Thymus (tissue), 14 donors: ENCODE data around the gene AGA. TPM values are rescaled to one million over a fixed set of nuclear protein-coding genes. Genes with fewer than 3 reads are reported as not detected.
A peak's percentile ranks its signal among the peaks of the same experiment; 100 is the strongest.

Experiments
- DNase-seq, 9 donors: peaks; one replicate each; pipeline ENCODE4 v3.0.0-alpha.2; 2013; ENCODE audit warnings: low spot score in 9 of 9, low read depth in 6 of 9, missing footprints in 1 of 9
- H3K27ac ChIP-seq, 2 donors: one replicate each; pipeline ENCODE4 v1.5.1; 2013; ENCODE audit warnings: control low read depth in 1 of 2, low read depth in 1 of 2, low read length in 1 of 2, mild to moderate bottlenecking in 1 of 2, moderate library complexity in 1 of 2
- H3K27me3 ChIP-seq, 2 donors: one replicate each; pipeline ENCODE4 v1.5.1; 2013; ENCODE audit warnings: low read length in 1 of 2; ENCODE audit not compliant: control insufficient read depth in 2 of 2, insufficient read depth in 1 of 2
- H3K36me3 ChIP-seq, 2 donors: one replicate each; pipeline ENCODE4 v1.5.1; 2013; ENCODE audit warnings: low read length in 1 of 2, mild to moderate bottlenecking in 1 of 2, moderate library complexity in 1 of 2; ENCODE audit not compliant: control insufficient read depth in 2 of 2, insufficient read depth in 2 of 2
- H3K4me1 ChIP-seq, 2 donors: one replicate each; pipeline ENCODE4 v1.5.1; 2013; ENCODE audit warnings: low read length in 2 of 2; ENCODE audit not compliant: control insufficient read depth in 2 of 2, insufficient read depth in 2 of 2
- H3K4me3 ChIP-seq, 2 donors: one replicate each; pipeline ENCODE4 v1.5.1; 2013; ENCODE audit warnings: low read length in 2 of 2, control low read depth in 1 of 2, mild to moderate bottlenecking in 1 of 2
- H3K9me3 ChIP-seq, 2 donors: one replicate each; pipeline ENCODE4 v1.5.1; 2013; ENCODE audit warnings: low read length in 1 of 2, mild to moderate bottlenecking in 1 of 2; ENCODE audit not compliant: control insufficient read depth in 2 of 2, insufficient read depth in 1 of 2
- WGBS: extraction: QIAGEN DNeasy Blood & Tissue Kit; methylation state at CpG from one replicate; pipeline ENCODE4 v1.1.7; 2013; 5-methylcytosine and 5-hydroxymethylcytosine counted together
- long read RNA-seq, 10 donors: transcript quantifications; one replicate each; lab custom pipeline, GENCODE V29; 2026
- polyA plus RNA-seq: library from polyadenylated mRNA; stranded (reverse); fragments of 200-250 nt; gene quantifications from one replicate; pipeline ENCODE4 v1.2.3, GENCODE V29; 2013
- total RNA-seq: library from RNA; stranded (reverse); fragments of 120-200 nt; gene quantifications from one replicate; pipeline ENCODE4 v1.2.4, GENCODE V29; 2013
- donor health status: healthy.

Gene AGA
- total RNA-seq (26.5 TPM), polyA plus RNA-seq (16.3 TPM)
- long read RNA-seq, donor 1, result 0 reads
- long read RNA-seq, donor 2, result 0 reads
- long read RNA-seq, donor 3, transcript AGA-201 (9 exons, 2,107 nt), result major isoform, 10 of 16 reads
- long read RNA-seq, donor 3, partial matches to known transcripts, result 5 of 16 reads
- long read RNA-seq, donor 3, other reads (novel, unspliced or antisense), result 0 of 16 reads
- long read RNA-seq, donor 4, partial matches to known transcripts, result 0 of 5 reads
- long read RNA-seq, donor 4, other reads (novel, unspliced or antisense), result 0 of 5 reads
- long read RNA-seq, donor 5, transcript AGA-201 (9 exons, 2,107 nt), result major isoform, 9 of 16 reads
- long read RNA-seq, donor 5, partial matches to known transcripts, result 6 of 16 reads
- long read RNA-seq, donor 5, other reads (novel, unspliced or antisense), result 0 of 16 reads
- long read RNA-seq, donor 6, partial matches to known transcripts, result 0 of 1 reads
- long read RNA-seq, donor 6, other reads (novel, unspliced or antisense), result 0 of 1 reads
- long read RNA-seq, donor 7, partial matches to known transcripts, result 0 of 2 reads
- long read RNA-seq, donor 7, other reads (novel, unspliced or antisense), result 0 of 2 reads
- long read RNA-seq, donor 8, partial matches to known transcripts, result 0 of 2 reads
- long read RNA-seq, donor 8, other reads (novel, unspliced or antisense), result 0 of 2 reads
- long read RNA-seq, donor 9, partial matches to known transcripts, result 0 of 3 reads
- long read RNA-seq, donor 9, other reads (novel, unspliced or antisense), result 0 of 3 reads
- long read RNA-seq, donor 10, result 0 reads

GRCh38 chr4:177441803-177442622 is at the start of gene AGA:
Gene AGA (minus strand): TSS chr4:177442437. CDS start chr4:177442375, 62 bp downstream.
- no peaks in the 10 kb centered on the region for H3K9me3 ChIP-seq
- H3K4me3 ChIP-seq, result peak within 1 kb of the TSS; percentile 74 to 91
- peaks cover 2 to 15% of the 10 kb centered on the region in 2 donors for H3K4me1 ChIP-seq
- WGBS, result under 1% methylated on average over 60 of the region's 60 CpGs
- H3K27me3 ChIP-seq, result no peaks in the 10 kb centered on the region
- DNase-seq, result peak; percentile 83 to 97 (median 91)
- H3K27ac ChIP-seq, result peak within 1 kb of the TSS; percentile 91 to 100
- peaks cover 0 to 11% of the 10 kb centered on the region in 2 donors for H3K36me3 ChIP-seq

GRCh38 chr4:177492022-177492421 is 49.8 kb upstream of the AGA start:
- H3K4me1 ChIP-seq, result no peaks in the 10 kb centered on the region
- H3K27me3 ChIP-seq, result no peaks in the 10 kb centered on the region
- 96% methylated on average over 5 of the region's 5 CpGs for WGBS
- no peaks in the 10 kb centered on the region for H3K36me3 ChIP-seq
- no peak for DNase-seq
- no peak overlapping the region for H3K27ac ChIP-seq
- no peaks in the 10 kb centered on the region for H3K9me3 ChIP-seq
- H3K4me3 ChIP-seq, result no peak overlapping the region

GRCh38 chr4:177490769-177491168 is 48.5 kb upstream of the AGA start:
- WGBS, result 85% methylated on average over 2 of the region's 2 CpGs
- no peaks in the 10 kb centered on the region for H3K9me3 ChIP-seq
- no peaks in the 10 kb centered on the region for H3K36me3 ChIP-seq
- no peaks in the 10 kb centered on the region for H3K27me3 ChIP-seq
- no peaks in the 10 kb centered on the region for H3K4me1 ChIP-seq
- H3K4me3 ChIP-seq, result no peak overlapping the region
- no peak overlapping the region for H3K27ac ChIP-seq
- DNase-seq, result no peak

- no peaks in the 10 kb centered on the region for H3K4me1 ChIP-seq
- H3K27me3 ChIP-seq, result no peaks in the 10 kb centered on the region
- H3K36me3 ChIP-seq, result no peaks in the 10 kb centered on the region
- no peak for DNase-seq
- 93% methylated on average over 1 of the region's 1 CpG for WGBS
- H3K4me3 ChIP-seq, result no peak overlapping the region
- no peak overlapping the region for H3K27ac ChIP-seq
- H3K9me3 ChIP-seq, result no peaks in the 10 kb centered on the region
Measured at GRCh38 chr4:177489471-177490246, 47.4 kb upstream of the AGA start.

GRCh38 chr4:177487977-177488376 is 45.7 kb upstream of the AGA start:
- 97% methylated on average over 1 of the region's 1 CpG for WGBS

GRCh38 chr4:177485528-177485927 is 43.3 kb upstream of the AGA start:
- no peaks in the 10 kb centered on the region for H3K4me1 ChIP-seq
- DNase-seq, result no peak
- H3K27me3 ChIP-seq, result no peaks in the 10 kb centered on the region
- H3K4me3 ChIP-seq, result no peak overlapping the region
- 99% methylated on average over 1 of the region's 1 CpG for WGBS
- H3K27ac ChIP-seq, result no peak overlapping the region
- H3K9me3 ChIP-seq, result no peaks in the 10 kb centered on the region
- H3K36me3 ChIP-seq, result no peaks in the 10 kb centered on the region

More at GRCh38 chr4:177487977-177488376, 45.7 kb upstream of the AGA start:
- H3K4me1 ChIP-seq, result no peaks in the 10 kb centered on the region
- no peak overlapping the region for H3K4me3 ChIP-seq
- no peaks in the 10 kb centered on the region for H3K36me3 ChIP-seq
- H3K9me3 ChIP-seq, result no peaks in the 10 kb centered on the region
- no peak for DNase-seq
- no peaks in the 10 kb centered on the region for H3K27me3 ChIP-seq
- H3K27ac ChIP-seq, result no peak overlapping the region

- no peaks in the 10 kb centered on the region for H3K4me1 ChIP-seq
- 90% methylated on average over 1 of the region's 1 CpG for WGBS
- H3K36me3 ChIP-seq, result no peaks in the 10 kb centered on the region
- H3K9me3 ChIP-seq, result no peaks in the 10 kb centered on the region
- H3K27me3 ChIP-seq, result no peaks in the 10 kb centered on the region
- no peak for DNase-seq
- H3K4me3 ChIP-seq, result no peak overlapping the region
- H3K27ac ChIP-seq, result no peak overlapping the region
Measured at GRCh38 chr4:177484613-177485021, 42.4 kb upstream of the AGA start.

GRCh38 chr4:177483760-177484159 is 41.5 kb upstream of the AGA start:
- Histone ChIP-seq H3K27me3 (no peaks in the 10 kb centered on the region), H3K9me3 (no peaks in the 10 kb centered on the region), H3K4me3 (no peak overlapping the region), H3K36me3 (no peaks in the 10 kb centered on the region), H3K27ac (no peak overlapping the region), H3K4me1 (no peaks in the 10 kb centered on the region)
- no peak for DNase-seq
- 95% methylated on average over 3 of the region's 3 CpGs for WGBS
